ENCODE data around the gene CD300LF. TPM values are rescaled to one million over a fixed set of nuclear protein-coding genes. Genes with fewer than 3 reads are reported as not detected.

CD300LF gene
- total RNA-seq, 4 donors from 2014 or later: 0.27 to 0.41 TPM; not detected in 2

DNA sequence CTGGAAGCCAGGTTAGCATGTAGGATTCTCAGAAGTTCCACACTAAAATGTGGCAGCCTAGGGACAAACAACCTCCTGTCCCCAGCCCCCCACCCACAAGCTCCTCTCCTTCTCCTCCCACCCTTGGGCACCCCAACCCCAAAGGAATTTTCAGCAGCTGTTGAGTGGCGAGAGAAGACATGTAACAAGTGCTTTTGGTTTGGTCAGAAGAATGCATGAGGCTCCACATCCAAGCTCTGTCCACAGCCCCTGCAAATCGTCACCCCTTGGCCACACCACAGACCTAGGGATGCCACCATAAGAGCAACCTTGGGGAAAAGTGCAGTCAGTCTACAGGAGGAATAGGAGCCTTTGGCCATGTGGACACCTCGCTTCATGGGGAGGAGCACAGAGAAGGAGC, 12.4 kb upstream of the CD300LF start:
- no peak for DNase-seq
- Histone ChIP-seq H3K9me3 (no peaks in the 10 kb centered on the region), H3K4me1 (no peaks in the 10 kb centered on the region), H3K4me3 (no peak overlapping the region), H3K27ac (no peak overlapping the region), H3K27me3 (no peaks in the 10 kb centered on the region), H3K36me3 (no peaks in the 10 kb centered on the region)
- TF ChIP-seq POLR2A (IDR thresholded peaks at IDR 0.05) (no peak), CTCF (IDR thresholded peaks at IDR 0.05) (no peak)
- intact Hi-C loops (cut with DNase I; ENCODE audit: low total_unique reads): no loop called here

- H3K27ac ChIP-seq: no peak overlapping the region
- TF ChIP-seq POLR2A (IDR thresholded peaks at IDR 0.05) (no peak), CTCF (IDR thresholded peaks at IDR 0.05) (no peak)
- intact Hi-C loops (cut with DNase I; ENCODE audit: low total_unique reads): no loop called here
- H3K36me3 ChIP-seq: no peaks in the 10 kb centered on the region
- H3K9me3 ChIP-seq: no peaks in the 10 kb centered on the region
- H3K27me3 ChIP-seq: no peaks in the 10 kb centered on the region
- DNase-seq: no peak
- no peak overlapping the region for H3K4me3 ChIP-seq
- H3K4me1 ChIP-seq: no peaks in the 10 kb centered on the region
Measured at GRCh38 chr17:74723891-74724290, 11.2 kb upstream of the CD300LF start.

GRCh38 chr17:74722782-74723181, 10.1 kb upstream of the CD300LF start:
- Histone ChIP-seq H3K27ac (no peak overlapping the region), H3K4me1 (no peaks in the 10 kb centered on the region), H3K4me3 (no peak overlapping the region), H3K27me3 (no peaks in the 10 kb centered on the region), H3K9me3 (no peaks in the 10 kb centered on the region), H3K36me3 (no peaks in the 10 kb centered on the region)
- TF ChIP-seq POLR2A (IDR thresholded peaks at IDR 0.05) (no peak), CTCF (IDR thresholded peaks at IDR 0.05) (no peak)
- intact Hi-C loops (cut with DNase I; ENCODE audit: low total_unique reads): no loop called here
- no peak for DNase-seq

- TF ChIP-seq CTCF (IDR thresholded peaks at IDR 0.05): no peak
- no peaks in the 10 kb centered on the region for H3K9me3 ChIP-seq
- no peak for DNase-seq
- intact Hi-C loops (cut with DNase I; ENCODE audit: low total_unique reads): no loop called here
- no peaks in the 10 kb centered on the region for H3K27me3 ChIP-seq
- no peak overlapping the region for H3K27ac ChIP-seq
- no peaks in the 10 kb centered on the region for H3K36me3 ChIP-seq
- H3K4me3 ChIP-seq: no peak overlapping the region
- H3K4me1 ChIP-seq: no peaks in the 10 kb centered on the region
Measured at GRCh38 chr17:74720506-74720905, 7.8 kb upstream of the CD300LF start.

DNA sequence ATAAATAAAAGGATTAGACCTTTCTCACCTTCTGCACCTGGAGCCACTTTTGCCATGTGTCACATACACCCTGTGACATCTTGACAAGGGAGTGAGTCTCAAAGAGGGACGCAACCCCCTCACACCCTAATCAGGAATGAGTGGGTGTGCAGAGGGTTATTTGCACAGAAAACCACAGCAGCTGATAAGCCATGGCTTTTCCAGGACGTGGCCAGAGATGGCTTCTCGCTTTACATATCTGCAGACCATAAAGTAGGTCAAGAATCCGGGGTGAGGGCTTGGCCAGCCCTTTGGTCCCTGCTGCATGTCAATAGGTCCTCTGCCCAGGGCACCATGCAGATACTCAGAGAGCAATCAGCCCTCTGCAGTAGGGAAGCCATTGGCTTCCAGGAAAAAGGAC, 2.4 kb upstream of the CD300LF start:
- no peak overlapping the region for H3K27ac ChIP-seq
- no peaks in the 10 kb centered on the region for H3K4me1 ChIP-seq
- intact Hi-C loops (cut with DNase I; ENCODE audit: low total_unique reads): no loop called here
- no peaks in the 10 kb centered on the region for H3K9me3 ChIP-seq
- H3K36me3 ChIP-seq: no peaks in the 10 kb centered on the region
- no peak for DNase-seq
- no peak overlapping the region for H3K4me3 ChIP-seq
- TF ChIP-seq POLR2A (IDR thresholded peaks at IDR 0.05) (no peak), CTCF (IDR thresholded peaks at IDR 0.05) (no peak)
- H3K27me3 ChIP-seq: no peaks in the 10 kb centered on the region

All from uterus (tissue), 4 donors.